Transverse colon (tissue), 4 donors: ENCODE results near the gene NHERF2.

Experiments used
- EP300 ChIP-seq: sonication (generic); formaldehyde crosslinking; IDR thresholded peaks from one replicate; pipeline ENCODE4 v1.6.1; 2017; ENCODE audit warnings: antibody characterized with exemption, low read depth
- POLR2A ChIP-seq: fragments of 450-650 bp; IDR thresholded peaks from one replicate; pipeline ENCODE4 v1.6.1; 2016; ENCODE audit warnings: antibody characterized with exemption, mild to moderate bottlenecking, moderate library complexity
- POLR2AphosphoS5 ChIP-seq, 3 donors: sonication (generic); formaldehyde crosslinking; IDR thresholded peaks; one replicate each; pipeline ENCODE4 v1.6.1; 2016; ENCODE audit warnings: antibody characterized with exemption in 3 of 3
- TF ChIP-seq, protein P1 (sequence below), 5 experiments: fragments of 200-600 bp in 3 of 5; fragments of 450-650 bp in 2 of 5; sonication (generic) in 3 of 5; IDR thresholded peaks; 1 replicate in 2 of 5; 2 replicates in 3 of 5; pipeline ENCODE4 v1.5.1; 2016 to 2017; ENCODE audit warnings: antibody characterized with exemption in 5 of 5, inconsistent platforms in 3 of 5, mild to moderate bottlenecking in 2 of 5, moderate library complexity in 1 of 5

DNA sequence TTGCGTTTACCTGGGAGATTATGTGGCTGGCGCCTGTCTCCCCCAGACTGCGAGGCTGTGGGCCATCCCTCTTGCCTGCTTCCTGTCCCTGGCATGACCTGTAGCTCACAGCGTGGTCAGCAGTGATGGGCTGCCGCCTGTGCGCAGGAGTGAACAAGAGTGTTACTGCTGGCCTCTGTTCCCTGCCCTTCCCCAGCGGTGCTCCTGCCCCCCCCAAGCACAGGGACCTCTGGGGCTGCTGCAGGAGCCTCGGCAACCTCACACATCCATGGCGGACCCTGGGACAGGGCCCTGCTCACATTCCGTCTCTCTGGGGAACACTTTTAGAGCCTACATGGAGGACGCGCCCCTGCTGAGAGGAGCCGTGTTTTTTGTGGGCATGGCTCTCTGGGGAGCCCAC lies 31.7 kb downstream of the NHERF2 start:
- TF ChIP-seq, protein P1, sequence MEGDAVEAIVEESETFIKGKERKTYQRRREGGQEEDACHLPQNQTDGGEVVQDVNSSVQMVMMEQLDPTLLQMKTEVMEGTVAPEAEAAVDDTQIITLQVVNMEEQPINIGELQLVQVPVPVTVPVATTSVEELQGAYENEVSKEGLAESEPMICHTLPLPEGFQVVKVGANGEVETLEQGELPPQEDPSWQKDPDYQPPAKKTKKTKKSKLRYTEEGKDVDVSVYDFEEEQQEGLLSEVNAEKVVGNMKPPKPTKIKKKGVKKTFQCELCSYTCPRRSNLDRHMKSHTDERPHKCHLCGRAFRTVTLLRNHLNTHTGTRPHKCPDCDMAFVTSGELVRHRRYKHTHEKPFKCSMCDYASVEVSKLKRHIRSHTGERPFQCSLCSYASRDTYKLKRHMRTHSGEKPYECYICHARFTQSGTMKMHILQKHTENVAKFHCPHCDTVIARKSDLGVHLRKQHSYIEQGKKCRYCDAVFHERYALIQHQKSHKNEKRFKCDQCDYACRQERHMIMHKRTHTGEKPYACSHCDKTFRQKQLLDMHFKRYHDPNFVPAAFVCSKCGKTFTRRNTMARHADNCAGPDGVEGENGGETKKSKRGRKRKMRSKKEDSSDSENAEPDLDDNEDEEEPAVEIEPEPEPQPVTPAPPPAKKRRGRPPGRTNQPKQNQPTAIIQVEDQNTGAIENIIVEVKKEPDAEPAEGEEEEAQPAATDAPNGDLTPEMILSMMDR (IDR thresholded peaks at IDR 0.05): no peak
- TF ChIP-seq POLR2AphosphoS5 (IDR thresholded peaks at IDR 0.05): no peak
- no peak for TF ChIP-seq POLR2A
- no peak for TF ChIP-seq EP300
